ENCODE measurements around the gene THADA.

THADA gene

GRCh38 chr2:43444989-43445645 lies 150.7 kb downstream of the THADA start:
- DNase-seq (ENCODE audit: low spot score), result no peak

- DNase-seq (ENCODE audit: low spot score), result no peak
These were observed 152.6 kb downstream of the THADA start for GRCh38 chr2:43443282-43443681.

- DNase-seq (ENCODE audit: low spot score), result no peak
These were observed 154.6 kb downstream of the THADA start for GRCh38 chr2:43441195-43441594.

GRCh38 chr2:43438858-43439655 lies 156.8 kb downstream of the THADA start:
- no peak for DNase-seq (ENCODE audit: low spot score)

GRCh38 chr2:43438342-43438741 lies 157.5 kb downstream of the THADA start:
- no peak for DNase-seq (ENCODE audit: low spot score)

- DNase-seq (ENCODE audit: low spot score), result no peak
These were observed 158.5 kb downstream of the THADA start for GRCh38 chr2:43437363-43437762.

GRCh38 chr2:43436431-43436830 lies 159.4 kb downstream of the THADA start:
- DNase-seq (ENCODE audit: low spot score), result no peak

- no peak for DNase-seq (ENCODE audit: low spot score)
These were observed 160.1 kb downstream of the THADA start for GRCh38 chr2:43435746-43436145.

GRCh38 chr2:43430489-43430888 lies 165.3 kb downstream of the THADA start:
- no peak for DNase-seq (ENCODE audit: low spot score)

GRCh38 chr2:43429369-43429768 lies 166.5 kb downstream of the THADA start:
- DNase-seq (ENCODE audit: low spot score), result no peak

GRCh38 chr2:43427032-43427424 lies 168.8 kb downstream of the THADA start:
- no peak for DNase-seq (ENCODE audit: low spot score)

GRCh38 chr2:43426305-43427031 lies 169.4 kb downstream of the THADA start:
- DNase-seq (ENCODE audit: low spot score), result peak; percentile 91

- DNase-seq (ENCODE audit: low spot score), result no peak
These were observed 170.2 kb downstream of the THADA start for GRCh38 chr2:43425659-43426058.

GRCh38 chr2:43424262-43425207 lies 171.3 kb downstream of the THADA start:
- DNase-seq (ENCODE audit: low spot score), result no peak

GRCh38 chr2:43423941-43424261 lies 171.9 kb downstream of the THADA start:
- DNase-seq (ENCODE audit: low spot score), result no peak

- no peak for DNase-seq (ENCODE audit: low spot score)
These were observed 174.6 kb downstream of the THADA start for GRCh38 chr2:43421194-43421593.

GRCh38 chr2:43420389-43420801 lies 175.4 kb downstream of the THADA start:
- no peak for DNase-seq (ENCODE audit: low spot score)

GRCh38 chr2:43419876-43420275 lies 176.0 kb downstream of the THADA start:
- DNase-seq (ENCODE audit: low spot score), result no peak

- DNase-seq (ENCODE audit: low spot score), result no peak
These were observed 176.6 kb downstream of the THADA start for GRCh38 chr2:43419243-43419642.

- no peak for DNase-seq (ENCODE audit: low spot score)
These were observed 177.2 kb downstream of the THADA start for GRCh38 chr2:43418680-43419079.

GRCh38 chr2:43417300-43417699 lies 178.5 kb downstream of the THADA start:
- DNase-seq (ENCODE audit: low spot score), result no peak

- no peak for DNase-seq (ENCODE audit: low spot score)
These were observed 180.2 kb downstream of the THADA start for GRCh38 chr2:43415592-43415991.
